Esophagus mucosa (tissue), 1 donor: ENCODE results near the gene KRT7. TPM values are rescaled to one million over a fixed set of nuclear protein-coding genes. Genes with fewer than 3 reads are reported as not detected.
"Not testable (repeated sequence)": the region's sequence is repeated elsewhere in the genome, so short reads cannot be mapped to it uniquely, and the experiment has no call there.

Experiments
- ATAC-seq: fragments of 200-7000 bp; cut with Tn5 transposase; one replicate; pipeline ENCODE4 v1.9.1; 2020
- total RNA-seq: library from RNA; stranded (reverse); gene quantifications from one replicate; pipeline ENCODE4 v1.2.4, GENCODE V29; 2023
- donor health status: DM: yes; HTN: yes; CAD: no.

The KRT7 gene
- total RNA-seq, 1 donor from 2014 or later: 113 TPM

GRCh38 chr12:52245259-52245961 lies 12.4 kb downstream of the KRT7 start:
- no peak for ATAC-seq

- ATAC-seq: no peak
These were observed 13.0 kb downstream of the KRT7 start for GRCh38 chr12:52245962-52246569.

GRCh38 chr12:52246720-52247621 lies 13.9 kb downstream of the KRT7 start:
- no peak for ATAC-seq

- no peak for ATAC-seq
These were observed 14.8 kb downstream of the KRT7 start for GRCh38 chr12:52247622-52248540.

- no peak for ATAC-seq
These were observed 15.8 kb downstream of the KRT7 start for GRCh38 chr12:52248541-52249461.

- no peak for ATAC-seq
These were observed 16.5 kb downstream of the KRT7 start for GRCh38 chr12:52249511-52250047.

GRCh38 chr12:52250048-52250990 lies 17.3 kb downstream of the KRT7 start:
- peak; percentile 5 for ATAC-seq

GRCh38 chr12:52251367-52252051 lies 18.5 kb downstream of the KRT7 start:
- ATAC-seq: no peak

- ATAC-seq: not testable (repeated sequence)
These were observed 19.2 kb downstream of the KRT7 start for GRCh38 chr12:52252175-52252615.

- ATAC-seq: no peak
These were observed 19.8 kb downstream of the KRT7 start for GRCh38 chr12:52252728-52253343.

GRCh38 chr12:52253391-52254179 lies 20.5 kb downstream of the KRT7 start:
- ATAC-seq: no peak

GRCh38 chr12:52254180-52254964 lies 21.3 kb downstream of the KRT7 start:
- ATAC-seq: no peak

- ATAC-seq: no peak
These were observed 22.1 kb downstream of the KRT7 start for GRCh38 chr12:52254965-52255751.

- no peak for ATAC-seq
These were observed 23.0 kb downstream of the KRT7 start for GRCh38 chr12:52255926-52256583.

GRCh38 chr12:52256584-52256935 lies 23.5 kb downstream of the KRT7 start:
- ATAC-seq: no peak
